ENCODE data around the gene DOCK2.

GRCh38 chr5:170113522-170113900, 476.4 kb downstream of the DOCK2 start:
- TF ChIP-seq, protein P1, sequence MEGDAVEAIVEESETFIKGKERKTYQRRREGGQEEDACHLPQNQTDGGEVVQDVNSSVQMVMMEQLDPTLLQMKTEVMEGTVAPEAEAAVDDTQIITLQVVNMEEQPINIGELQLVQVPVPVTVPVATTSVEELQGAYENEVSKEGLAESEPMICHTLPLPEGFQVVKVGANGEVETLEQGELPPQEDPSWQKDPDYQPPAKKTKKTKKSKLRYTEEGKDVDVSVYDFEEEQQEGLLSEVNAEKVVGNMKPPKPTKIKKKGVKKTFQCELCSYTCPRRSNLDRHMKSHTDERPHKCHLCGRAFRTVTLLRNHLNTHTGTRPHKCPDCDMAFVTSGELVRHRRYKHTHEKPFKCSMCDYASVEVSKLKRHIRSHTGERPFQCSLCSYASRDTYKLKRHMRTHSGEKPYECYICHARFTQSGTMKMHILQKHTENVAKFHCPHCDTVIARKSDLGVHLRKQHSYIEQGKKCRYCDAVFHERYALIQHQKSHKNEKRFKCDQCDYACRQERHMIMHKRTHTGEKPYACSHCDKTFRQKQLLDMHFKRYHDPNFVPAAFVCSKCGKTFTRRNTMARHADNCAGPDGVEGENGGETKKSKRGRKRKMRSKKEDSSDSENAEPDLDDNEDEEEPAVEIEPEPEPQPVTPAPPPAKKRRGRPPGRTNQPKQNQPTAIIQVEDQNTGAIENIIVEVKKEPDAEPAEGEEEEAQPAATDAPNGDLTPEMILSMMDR (IDR thresholded peaks at IDR 0.05): no peak
- TF ChIP-seq EP300 (IDR thresholded peaks at IDR 0.05) (no peak), POLR2A (IDR thresholded peaks at IDR 0.05) (no peak)
